Transverse colon (tissue), 4 donors: ENCODE measurements around the gene MMP26.

Experiments
- EP300 ChIP-seq: sonication (generic); formaldehyde crosslinking; IDR thresholded peaks from one replicate; pipeline ENCODE4 v1.6.1; 2017; ENCODE audit warnings: antibody characterized with exemption, low read depth
- POLR2A ChIP-seq: fragments of 450-650 bp; IDR thresholded peaks from one replicate; pipeline ENCODE4 v1.6.1; 2016; ENCODE audit warnings: antibody characterized with exemption, mild to moderate bottlenecking, moderate library complexity
- POLR2AphosphoS5 ChIP-seq, 3 donors: sonication (generic); formaldehyde crosslinking; IDR thresholded peaks; one replicate each; pipeline ENCODE4 v1.6.1; 2016; ENCODE audit warnings: antibody characterized with exemption in 3 of 3
- TF ChIP-seq, protein P1 (sequence below), 5 experiments: fragments of 200-600 bp in 3 of 5; fragments of 450-650 bp in 2 of 5; sonication (generic) in 3 of 5; IDR thresholded peaks; 1 replicate in 2 of 5; 2 replicates in 3 of 5; pipeline ENCODE4 v1.5.1; 2016 to 2017; ENCODE audit warnings: antibody characterized with exemption in 5 of 5, inconsistent platforms in 3 of 5, mild to moderate bottlenecking in 2 of 5, moderate library complexity in 1 of 5

DNA sequence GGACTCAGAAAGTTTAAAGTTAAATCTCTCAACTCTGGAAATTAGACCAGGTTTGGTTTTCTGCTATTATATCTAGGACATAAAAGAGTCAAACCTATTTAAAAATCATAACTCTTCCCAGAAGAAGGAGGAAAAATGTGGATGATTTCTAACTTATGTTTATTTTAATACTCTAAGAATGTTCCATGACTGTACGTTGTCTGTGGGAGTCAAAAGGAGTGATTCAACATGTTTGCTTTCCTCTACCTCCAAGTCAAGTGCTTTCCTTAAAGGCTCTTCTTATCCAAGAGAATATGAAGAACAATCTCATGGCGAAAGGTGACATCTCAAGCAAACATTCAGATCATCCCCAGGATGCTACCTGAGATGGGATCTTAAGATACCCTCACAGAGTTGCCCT lies 39.2 kb upstream of the MMP26 start:
- TF ChIP-seq, protein P1, sequence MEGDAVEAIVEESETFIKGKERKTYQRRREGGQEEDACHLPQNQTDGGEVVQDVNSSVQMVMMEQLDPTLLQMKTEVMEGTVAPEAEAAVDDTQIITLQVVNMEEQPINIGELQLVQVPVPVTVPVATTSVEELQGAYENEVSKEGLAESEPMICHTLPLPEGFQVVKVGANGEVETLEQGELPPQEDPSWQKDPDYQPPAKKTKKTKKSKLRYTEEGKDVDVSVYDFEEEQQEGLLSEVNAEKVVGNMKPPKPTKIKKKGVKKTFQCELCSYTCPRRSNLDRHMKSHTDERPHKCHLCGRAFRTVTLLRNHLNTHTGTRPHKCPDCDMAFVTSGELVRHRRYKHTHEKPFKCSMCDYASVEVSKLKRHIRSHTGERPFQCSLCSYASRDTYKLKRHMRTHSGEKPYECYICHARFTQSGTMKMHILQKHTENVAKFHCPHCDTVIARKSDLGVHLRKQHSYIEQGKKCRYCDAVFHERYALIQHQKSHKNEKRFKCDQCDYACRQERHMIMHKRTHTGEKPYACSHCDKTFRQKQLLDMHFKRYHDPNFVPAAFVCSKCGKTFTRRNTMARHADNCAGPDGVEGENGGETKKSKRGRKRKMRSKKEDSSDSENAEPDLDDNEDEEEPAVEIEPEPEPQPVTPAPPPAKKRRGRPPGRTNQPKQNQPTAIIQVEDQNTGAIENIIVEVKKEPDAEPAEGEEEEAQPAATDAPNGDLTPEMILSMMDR (IDR thresholded peaks at IDR 0.05) = no peak
- TF ChIP-seq EP300 (no peak), POLR2A (no peak), POLR2AphosphoS5 (IDR thresholded peaks at IDR 0.05) (no peak)
